DMS79 (cell line): ENCODE data around the gene CRLF3.
"Not testable (repeated sequence)": the region's sequence is repeated elsewhere in the genome, so short reads cannot be mapped to it uniquely, and the experiment has no call there.

ENCODE experiments used
- DNase-seq: peaks from one replicate; lab custom pipeline; 2025; lab: John Stamatoyannopoulos, UW

Gene CRLF3

DNA sequence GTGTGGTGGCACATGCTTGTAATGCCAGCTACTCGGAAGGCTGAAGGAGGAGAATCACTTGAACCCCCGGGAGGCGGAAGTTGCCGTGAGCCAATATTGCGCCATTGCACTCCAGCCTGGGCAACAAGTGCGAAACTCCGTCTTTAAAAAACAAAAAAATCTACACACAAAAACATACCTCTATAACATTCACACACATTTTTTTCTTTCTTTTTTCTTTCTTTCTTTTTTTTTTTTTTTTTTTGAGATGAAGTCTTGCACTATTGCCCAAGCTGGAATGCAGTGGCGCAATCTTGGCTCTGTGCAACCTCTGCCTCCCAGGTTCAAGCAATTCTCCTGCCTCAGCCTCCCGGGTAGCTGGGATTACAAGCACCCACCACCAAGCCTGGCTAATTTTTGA, 9.6 kb downstream of the CRLF3 start:
- not testable (repeated sequence) for DNase-seq

DNA sequence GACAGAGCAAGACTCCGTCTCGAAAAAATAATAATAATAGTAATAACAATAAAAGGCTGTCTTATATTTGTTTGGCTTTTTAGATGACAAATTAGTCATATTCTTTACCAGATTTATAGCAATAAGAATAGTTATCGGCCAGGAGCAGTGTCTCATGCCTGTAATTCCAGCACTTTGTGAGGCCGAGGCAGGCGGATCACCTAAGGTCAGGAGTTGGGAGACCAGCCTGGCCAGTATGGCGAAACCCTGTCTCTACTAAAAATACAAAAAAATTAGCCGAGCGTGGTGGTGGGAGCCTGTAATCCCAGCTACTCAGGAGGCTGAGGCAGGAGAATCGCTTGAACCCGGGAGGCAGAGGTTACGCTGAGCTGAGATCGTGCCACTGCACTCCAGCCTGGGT, 10.3 kb downstream of the CRLF3 start:
- DNase-seq, result not testable (repeated sequence)

DNA sequence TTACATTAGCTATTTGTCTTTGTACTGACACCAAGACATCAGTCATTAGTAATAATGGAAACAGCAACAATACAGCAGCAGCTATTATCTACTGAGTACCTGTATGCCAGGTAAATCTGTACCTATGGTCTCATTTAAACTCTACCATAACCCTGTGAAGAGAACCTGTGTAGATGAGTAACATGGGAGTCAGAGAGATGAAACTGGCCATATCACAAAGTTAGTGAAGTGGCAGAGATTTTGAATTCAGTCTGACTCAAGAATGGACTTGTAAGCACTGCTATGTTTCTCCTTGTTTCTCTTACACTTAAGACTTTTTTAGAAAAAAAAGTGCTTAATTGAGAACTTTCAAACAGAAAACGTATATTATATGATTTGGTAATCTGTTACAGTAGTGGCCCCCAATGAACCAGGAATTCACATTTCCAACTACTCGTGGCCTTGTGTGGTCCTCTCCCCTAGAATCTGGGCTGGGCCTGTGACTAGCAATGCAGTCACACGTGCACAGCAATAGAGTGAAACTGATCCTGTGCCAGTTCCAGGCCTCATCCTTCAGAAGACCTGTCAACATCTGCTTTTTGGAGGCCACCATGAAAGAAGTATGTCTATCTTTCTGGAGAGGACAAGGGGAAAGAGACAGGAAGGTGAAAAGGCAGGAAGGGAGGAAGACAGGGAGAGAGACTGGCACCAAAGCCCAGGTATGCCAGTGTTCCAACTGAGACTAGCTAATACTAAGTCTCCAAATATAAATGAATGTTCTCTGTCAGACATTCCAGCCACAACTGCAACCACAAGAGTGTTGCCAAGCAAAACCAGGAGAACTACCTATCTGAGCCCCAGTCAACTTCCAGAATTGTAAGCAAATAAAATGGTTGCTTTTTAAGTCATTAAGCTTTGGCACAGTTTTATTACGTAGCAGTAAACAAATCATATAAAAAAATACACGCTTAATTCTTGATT, 12.0 kb downstream of the CRLF3 start:
- DNase-seq, result no peak

DNA sequence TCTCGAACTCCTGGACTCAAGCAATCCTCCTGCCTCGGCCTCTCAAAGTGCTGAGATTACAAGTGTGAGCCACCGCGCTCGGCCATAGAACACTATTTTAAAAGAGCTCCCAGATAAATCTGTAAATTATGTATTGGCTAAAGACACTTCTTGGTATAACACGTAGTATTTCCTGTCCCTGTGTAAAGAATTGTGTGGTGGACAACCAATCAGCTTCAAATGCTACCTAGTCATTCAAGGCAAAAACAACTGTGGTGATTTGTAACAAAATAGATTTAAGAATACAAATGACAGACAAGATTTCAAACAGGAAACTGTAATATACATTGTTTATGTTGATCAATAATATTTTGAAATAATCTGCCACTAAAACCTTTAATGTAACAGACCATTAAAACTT, 14.6 kb downstream of the CRLF3 start:
- no peak for DNase-seq

DNA sequence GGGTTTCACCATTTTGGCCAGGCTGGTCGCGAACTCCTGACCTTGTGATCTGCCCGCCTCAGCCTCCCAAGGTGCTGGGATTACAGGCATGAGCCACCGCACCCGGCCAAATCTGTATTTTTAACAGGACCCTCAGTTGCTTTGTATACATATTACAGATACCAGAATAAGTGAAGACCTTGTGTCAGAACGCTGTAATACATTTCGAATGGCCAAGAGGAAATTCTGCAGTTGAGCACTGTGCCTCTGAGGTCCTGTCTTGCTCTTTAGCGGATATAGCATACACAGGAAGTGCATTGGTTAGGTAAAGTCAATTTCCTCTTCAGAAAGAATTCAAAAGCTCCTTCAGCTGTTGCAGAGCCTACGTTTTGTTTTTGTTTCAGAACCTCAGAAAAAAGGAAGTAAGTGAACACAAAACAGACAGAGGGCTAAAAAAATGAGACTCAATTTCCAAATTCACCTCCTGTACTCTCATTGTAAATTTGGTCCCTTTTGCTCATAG, 15.7 kb downstream of the CRLF3 start:
- no peak for DNase-seq

DNA sequence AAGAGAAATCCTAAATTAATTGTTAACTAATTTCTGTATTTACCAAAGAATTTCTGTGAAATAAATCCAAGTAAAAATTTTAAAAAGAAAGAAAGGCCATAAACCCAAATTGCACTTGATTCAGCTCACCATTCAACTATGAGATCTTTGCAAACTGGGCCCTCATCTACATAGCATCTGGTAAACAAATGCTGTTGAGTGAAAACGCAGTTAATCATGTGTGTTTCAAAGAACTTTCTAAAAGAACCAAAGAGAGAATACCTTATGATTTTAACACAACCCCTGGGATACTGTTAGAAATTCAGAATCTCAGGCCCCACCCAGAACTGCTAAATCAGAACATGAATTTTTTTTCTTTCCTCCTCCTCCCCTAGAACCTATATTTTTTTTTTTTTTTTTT, 16.6 kb downstream of the CRLF3 start:
- DNase-seq, result no peak

DNA sequence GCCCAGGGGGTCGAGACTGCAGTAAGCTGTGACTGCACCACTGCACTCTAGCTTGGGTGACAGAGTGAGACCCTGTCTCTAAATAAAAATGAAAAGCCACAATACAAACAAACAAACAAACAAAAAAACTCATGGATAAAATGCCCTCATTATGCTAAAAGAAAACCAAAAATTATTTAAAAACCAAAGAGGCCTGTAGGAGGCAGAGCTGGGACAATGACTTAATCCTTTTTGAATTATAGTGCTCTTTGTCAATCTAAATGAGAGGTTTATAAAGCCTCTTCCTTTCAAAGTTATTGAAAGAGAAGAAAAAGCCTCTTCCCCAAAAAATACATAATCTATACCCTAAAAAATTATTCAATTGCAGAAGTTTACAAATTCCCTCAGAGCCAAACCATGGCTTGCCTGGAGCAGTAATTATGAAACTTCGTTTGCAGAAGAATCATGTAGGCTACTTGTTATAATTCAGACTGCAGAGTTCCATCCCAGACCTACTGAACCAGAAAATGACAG, 18.5 kb downstream of the CRLF3 start:
- no peak for DNase-seq

DNA sequence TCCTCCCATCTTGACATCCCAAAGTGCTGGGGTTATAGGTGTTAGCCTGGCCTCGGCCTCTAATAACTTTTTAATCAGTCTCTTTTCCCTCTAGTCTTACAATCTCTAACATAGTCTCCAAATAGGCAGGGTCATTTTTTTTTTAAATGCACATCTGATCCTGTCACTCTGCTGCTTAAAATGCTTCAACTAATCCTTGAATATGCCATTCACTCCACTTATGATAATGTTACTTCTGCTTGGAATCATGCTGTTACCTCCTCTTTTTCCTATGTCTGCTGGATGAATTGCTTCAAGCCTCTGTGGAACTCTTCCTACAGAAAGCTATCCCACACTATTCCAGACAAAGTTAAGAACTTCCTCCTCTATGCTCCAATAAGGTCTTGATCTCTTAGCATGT, 22.8 kb downstream of the CRLF3 start:
- no peak for DNase-seq

DNA sequence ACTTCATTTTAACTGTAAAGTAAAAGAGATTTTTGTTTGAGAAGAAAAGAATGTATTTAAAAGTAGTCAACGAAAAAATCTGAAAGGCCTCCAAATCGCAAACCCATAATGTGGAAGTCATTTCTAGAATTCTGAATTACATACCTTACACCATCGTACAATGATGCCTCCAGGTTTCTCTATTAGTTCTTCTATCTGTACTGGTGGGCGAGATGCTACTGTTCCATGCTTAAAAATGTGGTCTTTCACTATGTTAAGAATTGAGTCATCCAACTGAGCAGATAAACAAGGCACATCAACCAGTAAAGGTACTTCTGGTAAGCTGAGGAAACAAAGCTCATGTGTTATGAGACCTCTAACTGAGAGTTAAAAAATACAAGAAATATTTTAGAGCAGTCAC, 28.5 kb downstream of the CRLF3 start:
- no peak for DNase-seq

DNA sequence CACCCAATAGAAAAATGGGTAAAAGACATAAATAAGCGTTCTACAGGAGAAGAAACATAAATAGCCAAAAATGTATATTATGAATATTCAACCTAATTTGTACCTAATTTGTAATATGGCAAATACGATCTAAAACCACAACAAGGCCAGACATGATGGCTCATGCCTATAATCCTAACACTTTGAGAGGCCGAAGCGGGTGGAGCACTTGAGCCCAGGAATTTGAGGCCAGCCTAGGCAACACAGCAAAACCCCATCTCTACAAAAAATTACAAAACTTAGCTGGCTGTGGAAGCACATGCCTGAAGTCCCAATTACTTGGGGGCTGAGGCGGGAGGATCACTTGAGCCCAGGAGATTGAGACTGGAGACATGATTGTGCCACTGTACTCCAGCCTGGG, 30.1 kb downstream of the CRLF3 start:
- no peak for DNase-seq

DNA sequence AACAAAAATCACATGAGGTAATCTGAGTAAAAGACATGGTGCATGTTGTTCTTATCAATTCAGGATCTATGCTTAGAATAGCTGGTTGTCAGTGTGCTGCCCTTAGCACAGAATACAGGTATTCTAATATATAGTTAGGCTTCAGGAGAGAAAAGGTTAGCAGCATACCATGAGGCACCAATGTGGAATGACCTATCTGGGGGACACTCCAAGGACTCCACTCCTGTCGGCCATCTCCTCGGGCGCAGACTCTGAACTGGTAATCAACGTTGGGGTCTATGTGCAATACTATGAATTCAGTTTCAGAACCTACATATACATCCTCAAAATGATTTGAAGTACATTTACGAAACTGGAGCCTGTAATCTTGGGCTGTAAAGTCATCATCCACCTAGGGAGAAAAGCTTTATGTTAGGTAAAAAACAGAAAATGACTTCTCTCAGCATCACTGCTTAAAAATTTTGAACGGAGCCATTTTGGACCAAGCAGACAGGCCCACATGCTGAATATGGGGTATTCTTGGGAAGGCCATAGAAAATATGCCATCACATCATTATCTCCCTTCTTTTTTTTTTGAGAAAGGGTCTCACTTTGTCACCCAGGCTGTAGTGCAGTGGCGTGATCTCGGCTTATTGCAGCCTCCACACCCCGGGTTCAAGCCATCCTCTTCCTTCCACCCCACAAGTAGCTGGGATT, 31.1 kb downstream of the CRLF3 start:
- no peak for DNase-seq

DNA sequence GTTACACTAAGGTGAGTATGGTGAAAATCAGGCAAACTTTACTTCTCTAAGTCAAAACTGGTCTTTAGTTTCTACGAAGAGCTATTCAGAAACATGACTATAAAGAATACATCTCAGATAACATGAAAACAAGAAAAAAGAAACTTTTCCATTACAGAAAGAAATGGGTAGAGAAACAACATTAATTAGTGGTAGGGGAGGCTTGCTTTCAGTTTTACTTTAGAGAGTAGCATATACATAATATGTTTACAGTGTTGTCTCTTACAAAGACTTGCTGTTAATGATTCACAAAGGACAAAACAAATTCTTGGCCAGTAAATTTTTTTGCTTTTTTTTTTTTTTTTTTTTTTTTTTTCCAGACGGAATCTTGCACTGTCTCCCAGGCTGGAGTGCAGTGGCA, 34.2 kb downstream of the CRLF3 start:
- DNase-seq, result no peak

DNA sequence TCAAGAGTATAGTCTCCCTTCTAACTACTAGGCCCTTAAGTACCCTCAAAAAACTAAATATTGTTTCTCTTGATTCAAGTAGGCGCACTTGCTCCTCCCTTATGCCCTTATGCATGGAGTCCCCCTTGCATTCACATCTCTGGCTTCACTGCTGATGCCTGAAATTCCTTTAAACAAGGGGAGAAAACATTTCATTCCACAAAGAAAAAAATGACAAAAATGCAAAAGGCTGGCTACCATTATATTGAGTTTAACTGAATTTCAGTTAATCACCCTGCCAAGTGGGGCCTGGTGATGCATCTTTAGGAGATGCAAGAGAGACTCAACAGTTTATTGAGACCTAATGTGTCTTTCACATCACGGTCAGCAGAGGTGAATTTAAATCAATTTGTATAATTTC, 35.6 kb downstream of the CRLF3 start:
- no peak for DNase-seq

DNA sequence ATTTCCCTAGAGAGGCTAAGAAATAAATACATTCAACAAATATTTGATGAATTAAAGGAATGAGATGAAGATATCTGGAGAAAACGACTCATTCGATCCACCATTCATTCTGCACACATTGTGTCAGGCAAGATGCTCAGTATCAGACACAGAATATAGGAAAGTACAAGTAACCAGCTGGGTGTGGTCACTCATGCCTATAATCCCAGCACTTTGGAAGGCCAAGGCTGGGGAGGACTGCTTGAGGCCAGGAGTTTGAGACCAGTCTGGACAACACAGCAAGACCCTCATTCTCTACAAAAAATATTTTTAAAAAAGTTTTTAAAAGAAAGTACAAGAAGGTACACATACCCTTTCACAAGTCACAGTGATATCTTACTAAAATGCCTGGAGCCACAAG, 42.3 kb downstream of the CRLF3 start:
- no peak for DNase-seq

DNA sequence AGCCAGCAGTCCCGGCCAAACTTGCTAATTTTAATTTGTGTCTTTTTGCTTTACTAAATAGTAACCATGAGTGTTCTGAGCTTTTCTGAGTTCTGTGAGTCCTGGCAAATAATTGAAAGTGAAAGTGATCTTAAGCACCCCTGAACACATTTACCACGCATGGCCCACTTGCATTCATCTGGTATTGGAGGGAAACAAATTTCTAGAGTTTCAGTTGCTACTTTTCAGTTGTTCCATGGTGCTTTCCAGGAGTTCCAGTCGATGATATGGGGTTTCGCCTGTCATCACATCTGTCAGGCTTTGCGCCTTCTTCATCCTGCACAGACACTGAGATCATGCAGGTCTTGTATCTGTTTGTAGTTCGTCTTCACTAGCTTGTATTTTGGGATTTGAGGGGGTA, 44.1 kb downstream of the CRLF3 start:
- no peak for DNase-seq

DNA sequence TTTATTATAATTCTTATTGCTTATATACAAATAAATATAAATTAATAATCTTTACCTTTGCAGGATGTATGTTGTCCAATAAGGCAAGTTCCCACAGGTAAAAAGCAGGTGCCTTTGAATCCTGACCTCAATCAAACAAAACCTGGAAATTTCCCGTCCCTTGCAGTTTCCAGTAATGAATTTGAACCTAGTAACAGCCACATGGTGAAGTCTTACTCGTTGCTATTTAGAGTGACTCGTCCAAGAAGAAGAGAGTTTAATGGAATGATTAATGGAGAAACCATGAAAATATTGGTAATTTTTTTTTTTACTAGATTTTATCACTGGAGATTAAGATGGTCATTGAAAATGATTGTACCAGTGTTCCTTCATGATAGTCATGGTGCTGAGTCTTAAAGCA, 55.7 kb downstream of the CRLF3 start:
- not testable (repeated sequence) for DNase-seq

DNA sequence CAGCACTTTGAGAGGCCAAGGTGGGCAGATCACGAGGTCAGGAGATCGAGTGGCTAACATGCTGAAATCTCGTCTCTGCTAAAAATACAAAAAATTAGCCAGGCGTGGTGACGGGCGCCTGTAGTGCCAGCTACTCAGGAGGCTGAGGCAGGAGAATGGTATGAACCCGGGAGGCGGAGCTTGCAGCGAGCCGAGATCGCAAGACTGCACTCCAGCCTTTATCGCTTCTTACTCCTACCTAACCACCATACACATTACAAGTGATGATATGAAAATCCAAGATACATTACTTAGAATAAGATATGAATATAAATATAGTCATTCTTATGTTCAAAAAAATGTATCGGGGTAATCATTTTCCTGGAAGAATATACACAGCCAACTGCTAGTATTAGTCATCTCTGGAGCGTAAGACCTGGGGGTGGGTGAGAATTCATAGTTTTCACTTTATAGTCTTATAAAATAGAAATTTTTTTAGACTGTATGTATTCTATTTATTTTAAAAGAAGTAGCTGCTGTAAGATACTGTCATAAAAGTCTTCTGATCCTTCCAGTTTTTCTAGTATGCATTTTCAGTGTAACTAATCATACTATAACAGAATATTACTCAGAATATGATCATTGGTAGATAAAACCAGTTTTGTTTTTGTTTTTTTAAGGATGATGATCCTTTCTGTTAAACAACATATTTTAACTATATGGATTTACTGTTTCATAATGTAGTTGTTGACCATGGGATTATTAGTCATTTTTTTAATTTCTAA, 56.7 kb downstream of the CRLF3 start:
- not testable (repeated sequence) for DNase-seq

DNA sequence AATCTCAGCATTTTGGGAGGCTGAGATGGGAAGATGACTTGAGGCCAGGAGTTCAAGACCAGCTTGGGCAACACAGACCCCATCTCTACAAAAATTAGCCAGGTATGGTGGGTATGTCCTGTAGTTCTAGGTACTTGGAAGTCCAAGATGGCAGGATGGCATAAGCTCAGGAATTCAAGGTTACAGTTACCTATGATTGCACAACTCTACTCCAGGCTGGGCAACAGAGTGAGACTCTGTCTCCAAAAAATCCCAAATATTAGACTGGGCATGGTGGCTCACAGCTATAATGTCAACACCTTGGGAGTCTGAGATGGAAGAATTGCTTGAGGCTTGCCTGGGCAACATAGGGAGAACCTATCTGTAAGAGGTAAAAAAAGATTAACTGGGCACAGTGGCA, 63.4 kb downstream of the CRLF3 start:
- no peak for DNase-seq

DNA sequence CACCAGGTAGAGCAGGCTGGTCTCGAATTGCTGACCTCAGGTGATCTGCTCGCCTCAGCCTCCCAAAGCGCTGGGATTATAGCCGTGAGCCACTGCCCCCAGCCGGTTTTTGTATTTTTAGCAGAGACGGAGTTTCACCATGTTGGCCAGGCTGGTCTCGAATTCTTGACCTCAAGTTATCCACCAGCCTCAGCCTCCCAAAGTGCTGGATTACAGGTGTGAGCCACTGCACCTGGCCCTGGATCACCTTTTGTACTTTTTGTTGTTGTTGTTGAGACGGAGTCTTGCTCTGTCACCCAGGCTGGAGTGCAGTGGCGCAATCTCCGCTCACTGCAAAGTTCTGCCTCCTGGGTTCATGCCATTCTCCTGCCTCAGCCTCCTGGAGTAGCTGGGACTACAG, 71.2 kb downstream of the CRLF3 start:
- DNase-seq, result not testable (repeated sequence)

DNA sequence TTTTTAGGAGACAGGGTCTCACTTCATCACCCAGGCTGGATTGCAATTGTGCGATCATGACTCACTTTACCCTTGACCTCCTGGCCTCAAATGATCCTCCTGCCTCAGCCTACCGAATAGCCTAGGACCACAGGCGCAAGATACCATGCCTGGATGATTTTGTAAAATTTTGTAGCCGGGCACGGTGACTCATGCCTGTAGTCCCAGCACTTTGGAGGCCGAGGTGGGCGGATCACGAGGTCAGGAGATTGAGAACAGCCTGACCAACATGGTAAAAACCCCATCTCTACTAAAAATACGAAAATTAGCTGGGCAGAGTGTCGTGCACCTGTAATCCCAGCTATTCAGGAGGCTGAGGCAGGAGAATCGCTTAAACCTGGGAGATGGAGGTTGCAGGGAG, 73.5 kb downstream of the CRLF3 start:
- DNase-seq, result not testable (repeated sequence)

DNA sequence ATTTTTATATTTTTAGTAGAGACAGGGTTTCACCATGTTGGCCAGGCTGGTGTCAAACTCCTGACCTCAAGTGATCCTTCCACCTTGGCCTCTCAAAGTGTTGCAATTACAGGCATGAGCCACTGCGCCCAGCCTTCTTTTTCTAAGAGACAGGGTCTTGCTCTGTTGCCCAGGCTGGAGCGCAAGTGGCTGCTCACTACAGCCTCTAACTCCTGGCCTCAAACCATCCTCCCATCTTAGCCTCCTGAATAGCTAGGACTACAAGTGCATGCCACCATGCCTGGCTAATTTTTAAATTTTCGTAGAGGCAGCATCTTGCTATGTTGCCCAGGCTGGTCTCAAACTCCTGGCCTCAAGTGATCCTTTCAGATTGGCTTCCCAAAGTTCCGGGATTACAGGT, 76.9 kb downstream of the CRLF3 start:
- not testable (repeated sequence) for DNase-seq

DNA sequence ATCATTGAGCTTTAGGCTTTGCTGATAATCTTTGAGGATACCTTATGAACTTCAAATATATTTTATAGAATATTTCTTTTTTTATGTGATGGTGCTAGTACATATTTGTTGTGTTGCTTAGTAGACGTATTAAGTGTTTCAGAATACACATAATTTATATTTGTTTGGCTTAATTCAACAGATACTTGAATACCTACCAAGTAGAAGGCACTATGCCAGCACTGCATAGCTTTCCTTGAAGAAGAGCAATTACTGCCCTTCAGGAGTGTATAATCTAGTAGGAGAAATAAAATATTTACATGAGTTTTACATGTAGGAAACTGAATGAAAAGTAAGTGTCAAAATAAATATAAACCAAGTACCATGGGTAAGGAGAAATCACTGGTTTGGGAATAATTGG, 81.8 kb downstream of the CRLF3 start:
- DNase-seq, result not testable (repeated sequence)
